Endothelial cell (in vitro differentiated cells): ENCODE results near the gene LGALS3. TPM values are rescaled to one million over a fixed set of nuclear protein-coding genes. Genes with fewer than 3 reads are reported as not detected.

Experiments
- DNase-seq: peaks from one replicate; pipeline ENCODE4 v3.0.0; 2021; ENCODE audit warnings: low spot score
- H3K27ac Mint-ChIP-seq: one replicate; pipeline ENCODE4 v1.8.0; 2021; ENCODE audit warnings: mixed read lengths, inconsistent platforms; ENCODE audit not compliant: unreplicated experiment
- H3K27me3 Mint-ChIP-seq: one replicate; pipeline ENCODE4 v1.8.0; 2021; ENCODE audit warnings: mild to moderate bottlenecking, moderate library complexity, mixed read lengths, inconsistent platforms; ENCODE audit not compliant: unreplicated experiment
- H3K36me3 Mint-ChIP-seq: one replicate; pipeline ENCODE4 v1.8.0; 2021; ENCODE audit warnings: mild to moderate bottlenecking, low read depth, mixed read lengths, inconsistent platforms; ENCODE audit not compliant: unreplicated experiment
- H3K4me1 Mint-ChIP-seq: one replicate; pipeline ENCODE4 v1.8.0; 2021; ENCODE audit warnings: mild to moderate bottlenecking, mixed read lengths, inconsistent platforms; ENCODE audit not compliant: unreplicated experiment
- H3K4me3 Mint-ChIP-seq: one replicate; pipeline ENCODE4 v1.8.0; 2021; ENCODE audit warnings: mild to moderate bottlenecking, mixed read lengths, inconsistent platforms; ENCODE audit not compliant: unreplicated experiment
- H3K9me3 Mint-ChIP-seq: one replicate; pipeline ENCODE4 v1.8.0; 2021; ENCODE audit warnings: mixed read lengths, inconsistent platforms; ENCODE audit not compliant: unreplicated experiment
- total RNA-seq: library from RNA; stranded (reverse); fragmentation: NEBNext Ultra II Directional; extraction: Animal tissue kit (Norgen Biotek cat#: 25700); gene quantifications from one replicate; pipeline ENCODE4 v1.2.1, GENCODE V29; 2021; ENCODE audit not compliant: unreplicated experiment
- TF ChIP-seq, protein P1 (sequence below): fragments of 200-600 bp; sonication (generic); IDR thresholded peaks from one replicate; pipeline ENCODE4 v1.5.0; 2021; ENCODE audit warnings: antibody characterized with exemption; ENCODE audit not compliant: unreplicated experiment

Gene LGALS3
- total RNA-seq, 1 donor from 2014 or later, result 4.1 TPM

DNA sequence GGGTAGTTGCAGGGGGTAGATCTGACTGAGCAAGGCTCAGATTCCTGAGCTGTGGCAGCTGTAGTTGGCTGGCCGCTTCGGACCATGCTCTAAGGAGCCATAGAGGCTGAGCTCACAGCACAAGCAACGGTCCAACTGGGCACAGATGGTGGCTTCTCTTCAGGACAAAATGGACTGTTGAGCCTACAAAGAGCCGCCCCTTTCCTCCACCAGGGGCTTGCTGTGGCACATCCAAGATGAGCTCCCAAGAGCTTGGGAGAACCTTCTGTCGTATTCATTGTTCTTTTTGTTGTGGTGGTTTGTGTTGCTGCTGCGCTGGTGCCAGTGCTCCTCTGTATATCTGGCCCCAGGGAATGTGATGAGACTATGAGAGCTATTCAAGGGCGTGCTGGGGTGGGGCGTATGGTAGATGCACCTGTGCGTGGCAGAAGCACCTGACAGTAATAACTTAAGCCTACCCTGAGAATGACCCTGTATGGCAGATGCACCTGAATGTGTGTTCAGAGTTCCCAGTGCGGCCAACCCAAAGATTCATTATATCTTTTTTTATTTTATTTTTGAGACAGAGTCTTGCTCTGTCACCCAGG is 17.8 kb upstream of the LGALS3 start:
- Mint-ChIP-seq H3K4me3 (no peak overlapping the region), H3K27me3 (peaks cover 4% of the 10 kb centered on the region), H3K4me1 (peaks cover 18% of the 10 kb centered on the region), H3K27ac (no peak overlapping the region), H3K36me3 (peaks cover 5% of the 10 kb centered on the region), H3K9me3 (peaks cover 4% of the 10 kb centered on the region)
- TF ChIP-seq, protein P1, sequence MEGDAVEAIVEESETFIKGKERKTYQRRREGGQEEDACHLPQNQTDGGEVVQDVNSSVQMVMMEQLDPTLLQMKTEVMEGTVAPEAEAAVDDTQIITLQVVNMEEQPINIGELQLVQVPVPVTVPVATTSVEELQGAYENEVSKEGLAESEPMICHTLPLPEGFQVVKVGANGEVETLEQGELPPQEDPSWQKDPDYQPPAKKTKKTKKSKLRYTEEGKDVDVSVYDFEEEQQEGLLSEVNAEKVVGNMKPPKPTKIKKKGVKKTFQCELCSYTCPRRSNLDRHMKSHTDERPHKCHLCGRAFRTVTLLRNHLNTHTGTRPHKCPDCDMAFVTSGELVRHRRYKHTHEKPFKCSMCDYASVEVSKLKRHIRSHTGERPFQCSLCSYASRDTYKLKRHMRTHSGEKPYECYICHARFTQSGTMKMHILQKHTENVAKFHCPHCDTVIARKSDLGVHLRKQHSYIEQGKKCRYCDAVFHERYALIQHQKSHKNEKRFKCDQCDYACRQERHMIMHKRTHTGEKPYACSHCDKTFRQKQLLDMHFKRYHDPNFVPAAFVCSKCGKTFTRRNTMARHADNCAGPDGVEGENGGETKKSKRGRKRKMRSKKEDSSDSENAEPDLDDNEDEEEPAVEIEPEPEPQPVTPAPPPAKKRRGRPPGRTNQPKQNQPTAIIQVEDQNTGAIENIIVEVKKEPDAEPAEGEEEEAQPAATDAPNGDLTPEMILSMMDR, result peak; percentile 18
- no peak for DNase-seq

DNA sequence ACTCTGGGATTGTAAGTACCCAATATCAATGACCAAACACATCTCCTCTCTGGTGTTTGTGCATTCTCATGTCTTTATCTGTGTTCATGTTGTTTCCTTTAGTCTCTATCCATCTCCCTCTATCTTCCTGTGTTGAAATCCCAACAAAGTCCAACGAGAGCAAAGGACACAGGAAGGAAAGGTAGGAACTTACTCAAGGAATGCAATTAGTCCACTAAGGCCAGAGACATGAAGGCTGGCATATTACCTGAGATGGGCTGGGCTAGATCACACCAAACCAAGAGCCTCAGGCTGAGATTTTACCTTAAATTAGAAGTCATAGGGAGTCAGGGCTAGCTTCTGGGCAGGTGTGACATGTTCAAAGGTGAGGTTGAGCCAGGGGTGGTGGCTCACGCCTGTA is 14.3 kb upstream of the LGALS3 start:
- Mint-ChIP-seq H3K4me3 (no peak overlapping the region), H3K4me1 (peaks cover 10% of the 10 kb centered on the region), H3K36me3 (peaks cover 5% of the 10 kb centered on the region), H3K27ac (no peak overlapping the region), H3K27me3 (peaks cover 4% of the 10 kb centered on the region), H3K9me3 (peaks cover 4% of the 10 kb centered on the region)
- DNase-seq, result no peak
- TF ChIP-seq, protein P1, result no peak

DNA sequence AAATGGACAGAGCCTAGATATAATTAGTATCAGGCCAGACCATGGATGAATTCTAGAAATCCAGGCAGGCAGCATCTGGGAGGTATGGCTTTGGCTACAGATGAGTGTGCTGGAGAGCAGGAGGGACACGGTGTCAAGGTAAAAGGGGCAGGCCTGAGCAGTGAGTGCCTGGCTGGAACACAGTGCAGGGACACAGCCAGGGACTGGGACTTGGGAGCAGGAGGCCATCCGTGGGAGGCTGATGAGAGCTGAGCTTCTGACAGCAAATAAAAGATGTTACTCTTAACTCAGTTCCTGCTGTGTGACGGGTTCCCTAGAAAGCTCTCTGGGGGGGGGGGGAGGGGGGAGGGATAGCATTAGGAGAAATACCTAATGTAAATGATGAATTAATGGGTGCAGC is 13.6 kb upstream of the LGALS3 start:
- peaks cover 4% of the 10 kb centered on the region for H3K9me3 Mint-ChIP-seq
- peaks cover 5% of the 10 kb centered on the region for H3K27me3 Mint-ChIP-seq
- DNase-seq, result no peak
- peaks cover 5% of the 10 kb centered on the region for H3K36me3 Mint-ChIP-seq
- H3K4me1 Mint-ChIP-seq, result peaks cover 10% of the 10 kb centered on the region
- no peak overlapping the region for H3K27ac Mint-ChIP-seq
- TF ChIP-seq, protein P1, result no peak
- H3K4me3 Mint-ChIP-seq, result no peak overlapping the region

DNA sequence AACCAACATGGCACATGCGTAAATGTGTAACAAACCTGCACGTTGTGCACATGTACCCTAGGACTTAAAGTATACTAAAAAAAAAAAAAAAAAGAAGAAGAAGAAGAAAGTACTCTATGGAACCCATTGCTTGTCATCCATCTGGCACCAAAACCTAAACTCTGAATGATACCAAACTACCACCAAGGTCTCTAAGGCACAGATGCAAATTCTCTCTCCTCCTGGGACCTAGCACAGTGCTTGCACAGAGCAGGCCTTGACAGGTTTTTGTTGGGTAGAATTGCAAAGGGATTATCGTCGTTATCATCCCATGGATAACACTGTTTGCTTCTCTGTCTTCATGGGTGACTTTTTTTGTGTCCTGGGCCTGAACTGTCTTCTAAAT is 13.2 kb upstream of the LGALS3 start:
- Mint-ChIP-seq H3K4me1 (peaks cover 10% of the 10 kb centered on the region), H3K9me3 (peaks cover 4% of the 10 kb centered on the region), H3K27me3 (peaks cover 5% of the 10 kb centered on the region), H3K36me3 (peaks cover 5% of the 10 kb centered on the region), H3K4me3 (no peak overlapping the region), H3K27ac (no peak overlapping the region)
- no peak for DNase-seq
- TF ChIP-seq, protein P1, result no peak

DNA sequence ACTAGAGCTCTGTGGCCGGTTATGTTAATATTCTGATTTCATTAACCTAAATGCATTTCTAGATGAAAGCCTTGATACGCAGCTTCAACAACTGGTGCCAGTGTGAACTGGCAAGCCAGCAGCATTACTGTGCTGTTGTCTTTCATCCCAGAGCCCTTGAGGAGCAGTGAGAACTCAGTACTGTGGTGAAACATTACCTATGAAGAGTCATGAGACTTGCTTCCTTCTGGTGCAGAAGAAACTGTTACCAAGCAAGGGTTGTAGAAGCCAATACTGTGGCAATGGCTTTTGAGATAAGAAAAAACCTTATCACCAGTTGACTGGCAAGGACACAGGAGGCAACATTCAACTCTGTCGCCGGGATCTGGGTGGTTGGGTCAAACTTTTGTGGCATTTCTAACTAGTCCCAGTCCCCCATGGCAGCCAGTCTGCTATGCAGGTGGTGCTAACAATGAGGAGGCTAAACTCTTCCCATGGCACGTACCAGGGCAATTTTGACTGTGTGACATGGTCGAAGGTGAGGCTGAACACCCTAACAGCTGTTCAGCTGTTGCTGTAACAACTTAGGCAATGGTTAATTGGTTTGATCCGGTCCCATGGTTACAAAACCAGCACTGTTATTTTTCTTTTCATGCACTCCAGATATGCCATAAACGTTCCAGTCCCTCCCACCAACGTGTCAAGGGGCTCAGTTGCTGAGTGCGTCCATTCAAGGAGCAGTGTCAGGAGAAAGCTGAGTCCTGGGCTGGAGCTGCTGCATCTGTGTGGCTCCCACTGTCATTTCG is 12.6 kb upstream of the LGALS3 start:
- peaks cover 5% of the 10 kb centered on the region for H3K27me3 Mint-ChIP-seq
- no peak for DNase-seq
- H3K4me3 Mint-ChIP-seq, result no peak overlapping the region
- peaks cover 4% of the 10 kb centered on the region for H3K9me3 Mint-ChIP-seq
- H3K27ac Mint-ChIP-seq, result no peak overlapping the region
- TF ChIP-seq, protein P1, result no peak
- H3K36me3 Mint-ChIP-seq, result peaks cover 5% of the 10 kb centered on the region
- H3K4me1 Mint-ChIP-seq, result peaks cover 10% of the 10 kb centered on the region
